KBM-7 (cell line): Measurements from ENCODE around the gene AFAP1L1.

Experiments used
- DNase-seq: peaks from one replicate; pipeline ENCODE4 v3.0.0-alpha.2; 2015
- in situ Hi-C: fragments of 300-500 bp; cut with MboI; formaldehyde crosslinking; loops from 2 replicates; pipeline ENCODE4 v1.14.3; 2020; ENCODE audit warnings: low sequenced_read_pairs, low pct_unique_long_range_greater_than_20kb, mixed read lengths

AFAP1L1 gene

DNA sequence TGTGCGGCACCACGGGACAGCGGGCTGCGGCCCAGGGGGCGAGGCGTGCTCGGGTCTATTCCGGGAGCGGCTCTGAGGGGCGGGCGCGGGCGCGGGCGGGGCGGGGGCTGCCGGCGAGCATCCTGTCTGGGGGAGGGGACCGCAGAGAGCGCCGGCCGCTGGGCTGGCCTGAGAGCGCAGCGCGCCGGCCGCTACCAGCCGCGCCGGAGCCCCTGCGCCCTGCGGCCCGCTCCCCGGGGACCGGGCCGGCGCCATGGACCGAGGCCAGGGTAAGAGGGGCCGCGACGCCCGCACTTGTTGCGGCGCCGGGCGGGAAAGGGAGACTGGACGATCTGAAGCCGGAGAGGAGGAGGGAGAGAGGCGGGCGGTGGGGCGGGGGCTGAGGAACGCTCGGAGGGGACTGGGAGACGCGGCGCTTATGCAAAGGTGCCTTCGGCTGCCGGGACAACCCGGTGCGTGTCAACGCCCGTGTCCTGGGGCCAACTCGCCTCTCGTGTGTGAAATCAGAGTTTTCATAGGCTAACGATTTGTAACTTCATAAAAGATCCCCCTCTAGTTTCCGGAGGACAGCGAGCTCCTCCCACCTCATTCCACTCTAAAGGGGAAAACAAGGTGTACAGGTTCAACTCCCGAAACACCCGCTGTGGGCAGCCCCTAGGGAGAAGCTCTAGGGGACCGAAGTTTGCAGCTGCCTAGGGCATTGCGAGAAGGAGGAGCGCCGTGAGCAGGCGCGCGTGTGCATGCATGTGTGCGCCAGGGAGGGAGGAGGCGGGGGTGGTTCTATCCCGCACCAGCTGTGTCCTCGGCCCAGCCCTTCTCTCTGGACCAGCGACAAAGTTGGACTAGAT is at the start of gene AFAP1L1:
Gene AFAP1L1, plus strand, starts transcription at position 144 of the 848 bp plus-strand sequence. Its CDS starts 110 bp downstream, at position 254.
- peak; percentile 35 for DNase-seq
- in situ Hi-C loops = loop anchor here (25.0 kb wide), 1 partner anchor 535 kb away; no protein-coding TSS in a partner anchor

- in situ Hi-C loops = no loop called here
Measured at GRCh38 chr5:149223081-149223848, 48.4 kb upstream of the AFAP1L1 start.

DNA sequence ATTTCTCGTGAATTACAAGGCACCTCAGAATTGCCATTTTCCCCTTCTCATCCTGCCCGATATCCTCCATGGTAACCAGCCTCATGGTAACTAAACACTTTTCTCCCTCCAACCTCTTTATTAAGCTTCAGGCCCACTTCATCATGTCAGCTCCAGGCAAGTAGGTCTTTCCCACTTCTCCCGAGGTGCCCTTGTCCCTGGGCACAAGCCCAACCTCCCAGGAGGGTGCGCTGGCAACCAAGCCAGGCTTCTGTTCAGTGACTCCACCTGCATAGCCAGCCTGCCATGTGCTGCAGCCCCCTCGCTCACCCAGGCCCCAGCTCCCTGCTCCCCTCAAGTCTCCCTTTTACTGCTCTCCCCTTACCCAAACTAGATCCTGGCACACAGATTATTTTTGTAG is 47.4 kb upstream of the AFAP1L1 start:
- DNase-seq = no peak
- in situ Hi-C loops = no loop called here

More at GRCh38 chr5:149223081-149223848, 48.4 kb upstream of the AFAP1L1 start:
- DNase-seq = peak; percentile 66

GRCh38 chr5:149227168-149227826 is 44.4 kb upstream of the AFAP1L1 start:
- in situ Hi-C loops = no loop called here
- no peak for DNase-seq

GRCh38 chr5:149228618-149229297 is 42.9 kb upstream of the AFAP1L1 start:
- in situ Hi-C loops = no loop called here
- peak; percentile 31 for DNase-seq

GRCh38 chr5:149229298-149229937 is 42.2 kb upstream of the AFAP1L1 start:
- DNase-seq = no peak
- in situ Hi-C loops = no loop called here

GRCh38 chr5:149235841-149236240 is 35.8 kb upstream of the AFAP1L1 start:
- DNase-seq = no peak
- in situ Hi-C loops = no loop called here

DNA sequence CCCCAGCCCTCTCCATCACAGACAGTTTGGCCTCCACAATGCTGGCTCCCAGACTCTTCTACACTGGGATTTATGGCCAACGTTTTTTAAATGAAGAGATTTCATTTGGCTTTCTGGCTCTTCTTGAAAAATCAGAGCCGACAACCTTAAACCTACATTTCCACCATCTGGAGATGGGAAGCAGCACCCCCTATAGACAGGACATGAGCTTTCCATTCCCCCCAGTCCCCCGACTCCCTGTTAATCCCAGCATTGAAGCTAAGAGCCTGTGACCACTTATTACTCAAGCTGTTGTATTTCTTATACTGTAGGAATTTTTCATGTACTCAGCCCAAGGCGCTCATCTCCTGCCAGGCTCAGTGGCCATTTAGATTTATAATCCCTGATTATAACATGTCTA is 34.0 kb upstream of the AFAP1L1 start:
- no peak for DNase-seq
- in situ Hi-C loops = no loop called here

GRCh38 chr5:149238540-149238939 is 33.1 kb upstream of the AFAP1L1 start:
- in situ Hi-C loops = no loop called here
- no peak for DNase-seq

GRCh38 chr5:149239917-149240316 is 31.7 kb upstream of the AFAP1L1 start:
- DNase-seq = no peak
- in situ Hi-C loops = no loop called here

GRCh38 chr5:149240354-149240998 is 31.2 kb upstream of the AFAP1L1 start:
- peak; percentile 86 for DNase-seq
- in situ Hi-C loops = no loop called here

GRCh38 chr5:149242339-149242738 is 29.3 kb upstream of the AFAP1L1 start:
- in situ Hi-C loops = no loop called here

GRCh38 chr5:149246906-149247305 is 24.8 kb upstream of the AFAP1L1 start:
- in situ Hi-C loops = no loop called here
- DNase-seq = no peak

More at GRCh38 chr5:149242339-149242738, 29.3 kb upstream of the AFAP1L1 start:
- DNase-seq = no peak

DNA sequence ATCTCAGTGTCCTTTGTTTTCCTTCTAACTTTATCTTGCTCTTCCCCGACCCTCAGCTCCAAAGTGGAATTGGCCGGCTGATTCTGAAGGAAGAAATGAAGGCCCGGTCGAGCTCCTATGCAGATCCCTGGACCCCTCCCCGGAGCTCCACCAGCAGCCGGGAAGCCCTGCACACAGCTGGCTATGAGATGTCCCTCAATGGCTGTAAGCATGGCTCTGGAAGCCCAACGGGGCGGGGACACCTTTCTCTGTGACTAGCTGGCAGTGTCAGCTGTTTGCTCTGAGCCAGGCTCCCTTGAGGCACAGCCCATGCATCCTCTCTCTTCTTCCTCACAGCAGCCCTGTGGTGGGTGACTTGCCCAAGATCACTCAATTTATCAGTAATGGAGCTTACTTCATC is 23.9 kb upstream of the AFAP1L1 start:
- DNase-seq = no peak
- in situ Hi-C loops = no loop called here

- DNase-seq = no peak
- in situ Hi-C loops = loop anchor here (25.0 kb wide), 1 partner anchor 514 kb away; no protein-coding TSS in a partner anchor
Measured at GRCh38 chr5:149251546-149251945, 20.1 kb upstream of the AFAP1L1 start.

DNA sequence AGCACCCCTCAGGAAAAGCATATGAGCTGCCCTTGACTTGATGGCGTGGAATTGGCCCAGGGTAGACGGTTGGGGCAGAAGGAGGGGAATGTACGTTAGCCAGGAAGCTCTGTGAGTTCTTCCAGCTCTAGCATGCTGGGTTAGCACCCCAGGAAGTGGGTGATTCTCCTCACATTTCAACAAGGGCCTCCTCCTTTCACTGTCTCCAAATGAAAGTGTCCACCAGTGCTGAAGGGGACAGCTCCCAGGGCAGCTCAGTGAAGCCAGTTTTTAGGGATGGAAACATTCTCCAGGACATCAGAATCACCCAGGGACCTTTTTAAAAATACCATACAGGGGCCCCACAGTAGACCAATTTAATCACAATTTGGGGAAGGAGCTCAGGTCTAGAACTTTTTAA is 17.2 kb upstream of the AFAP1L1 start:
- in situ Hi-C loops = loop anchor here (25.0 kb wide), 1 partner anchor 517 kb away; no protein-coding TSS in a partner anchor
- no peak for DNase-seq

- DNase-seq = no peak
- in situ Hi-C loops = loop anchor here (25.0 kb wide), 1 partner anchor 519 kb away; no protein-coding TSS in a partner anchor
Measured at GRCh38 chr5:149256451-149256850, 15.2 kb upstream of the AFAP1L1 start.

GRCh38 chr5:149257131-149257530 is 14.5 kb upstream of the AFAP1L1 start:
- in situ Hi-C loops = loop anchor here (25.0 kb wide), 1 partner anchor 520 kb away; no protein-coding TSS in a partner anchor
- no peak for DNase-seq
